H9 (cell line): ENCODE data around the gene RASGEF1C. TPM values are rescaled to one million over a fixed set of nuclear protein-coding genes. Genes with fewer than 3 reads are reported as not detected.

Experiments used
- DNase-seq: peaks from one replicate; pipeline ENCODE4 v3.0.0-alpha.2; 2017
- H2AFZ ChIP-seq: one replicate; pipeline ENCODE4 v1.6.1; 2013; ENCODE audit warnings: mild to moderate bottlenecking, low read length, control low read depth, moderate library complexity
- H2AK5ac ChIP-seq: 2 replicates; pipeline ENCODE4 v1.6.1; 2013; ENCODE audit warnings: low read length, control low read depth, mixed read lengths; ENCODE audit not compliant: insufficient read length
- H2BK120ac ChIP-seq: one replicate; pipeline ENCODE4 v1.6.1; 2013; ENCODE audit warnings: low read depth, mild to moderate bottlenecking, low read length, control low read depth, inconsistent platforms; ENCODE audit not compliant: poor library complexity, severe bottlenecking
- H2BK12ac ChIP-seq: 2 replicates; pipeline ENCODE4 v1.6.1; 2013; ENCODE audit warnings: low read length, control low read depth, mixed read lengths, low read depth; ENCODE audit not compliant: insufficient read length
- H2BK15ac ChIP-seq: 2 replicates; pipeline ENCODE4 v1.6.1; 2013; ENCODE audit warnings: low read depth, low read length, control low read depth
- H2BK20ac ChIP-seq: one replicate; pipeline ENCODE4 v1.6.1; 2013; ENCODE audit warnings: low read depth, mild to moderate bottlenecking, low read length, control low read depth, inconsistent platforms; ENCODE audit not compliant: poor library complexity, severe bottlenecking
- H2BK5ac ChIP-seq: 2 replicates; pipeline ENCODE4 v1.6.1; 2013; ENCODE audit warnings: low read length, control low read depth, mixed read lengths; ENCODE audit not compliant: insufficient read length
- H3K14ac ChIP-seq: 2 replicates; pipeline ENCODE4 v1.6.1; 2013; ENCODE audit warnings: low read length, control low read depth; ENCODE audit not compliant: insufficient read depth
- H3K18ac ChIP-seq: 2 replicates; pipeline ENCODE4 v1.6.1; 2013; ENCODE audit warnings: low read depth, mild to moderate bottlenecking, mixed read lengths, low read length, control low read depth; ENCODE audit not compliant: insufficient read length
- H3K23ac ChIP-seq: 2 replicates; pipeline ENCODE4 v1.6.1; 2013; ENCODE audit warnings: low read length, control low read depth, mixed read lengths, low read depth; ENCODE audit not compliant: insufficient read length
- H3K23me2 ChIP-seq: 2 replicates; pipeline ENCODE4 v1.6.1; 2013; ENCODE audit warnings: low read depth, mild to moderate bottlenecking, mixed read lengths, low read length, control low read depth; ENCODE audit not compliant: insufficient read length, poor library complexity, severe bottlenecking
- H3K27ac ChIP-seq: 2 replicates; pipeline ENCODE4 v1.5.1; 2013; ENCODE audit warnings: low read length, control low read depth, mixed read lengths, low read depth; ENCODE audit not compliant: insufficient read length
- H3K27me3 ChIP-seq: 2 replicates; pipeline ENCODE4 v1.6.1; 2013; ENCODE audit warnings: low read length, control low read depth, inconsistent platforms; ENCODE audit not compliant: insufficient read depth
- H3K4ac ChIP-seq: 2 replicates; pipeline ENCODE4 v1.6.1; 2013; ENCODE audit warnings: low read depth, mild to moderate bottlenecking, control low read depth, inconsistent platforms, low read length, moderate library complexity
- H3K4me1 ChIP-seq: 2 replicates; pipeline ENCODE4 v1.6.1; 2013; ENCODE audit warnings: low read length, control low read depth, inconsistent platforms; ENCODE audit not compliant: insufficient read depth
- H3K4me2 ChIP-seq: 2 replicates; pipeline ENCODE4 v1.6.1; 2013; ENCODE audit warnings: low read length, control low read depth, mixed read lengths; ENCODE audit not compliant: insufficient read length, insufficient read depth
- H3K56ac ChIP-seq: 2 replicates; pipeline ENCODE4 v1.6.1; 2013; ENCODE audit warnings: low read depth, mild to moderate bottlenecking, mixed read lengths, low read length, control low read depth; ENCODE audit not compliant: insufficient read length
- H3K79me1 ChIP-seq: 2 replicates; pipeline ENCODE4 v1.6.1; 2013; ENCODE audit warnings: low read depth, mild to moderate bottlenecking, moderate library complexity, low read length, control low read depth, inconsistent platforms; ENCODE audit not compliant: insufficient read depth, poor library complexity, severe bottlenecking
- H3K79me2 ChIP-seq: 2 replicates; pipeline ENCODE4 v1.6.1; 2013; ENCODE audit warnings: low read length, control low read depth, inconsistent platforms; ENCODE audit not compliant: insufficient read depth
- H3K9ac ChIP-seq: 2 replicates; pipeline ENCODE4 v1.6.1; 2013; ENCODE audit warnings: low read length, control low read depth, mixed read lengths; ENCODE audit not compliant: insufficient read length; ENCODE audit errors: extremely low read depth
- H3K9me3 ChIP-seq: one replicate; pipeline ENCODE4 v1.6.1; 2013; ENCODE audit warnings: low read depth, low read length, inconsistent platforms; ENCODE audit not compliant: control insufficient read depth
- H3T11ph ChIP-seq: one replicate; pipeline ENCODE4 v1.6.1; 2013; ENCODE audit warnings: mild to moderate bottlenecking, low read length, control low read depth, inconsistent platforms
- H4K20me1 ChIP-seq: one replicate; pipeline ENCODE4 v1.6.1; 2013; ENCODE audit not compliant: control insufficient read depth, insufficient read length, insufficient read depth
- H4K5ac ChIP-seq: 2 replicates; pipeline ENCODE4 v1.6.1; 2013; ENCODE audit warnings: low read depth, mild to moderate bottlenecking, mixed read lengths, low read length, control low read depth; ENCODE audit not compliant: insufficient read length
- H4K8ac ChIP-seq: replicated peaks from 2 replicates; pipeline ENCODE4 v1.6.1; 2013; ENCODE audit warnings: low read length, control low read depth, mixed read lengths, low read depth; ENCODE audit not compliant: insufficient read length
- H4K91ac ChIP-seq: 2 replicates; pipeline ENCODE4 v1.6.1; 2013; ENCODE audit warnings: low read depth, mild to moderate bottlenecking, moderate library complexity, mixed read lengths, low read length, control low read depth; ENCODE audit not compliant: insufficient read length
- H3K27ac Mint-ChIP-seq, 3 experiments: 2 replicates in 2 of 3; 3 replicates in 1 of 3; pipeline ENCODE4 v1.8.0; 2020 to 2021; ENCODE audit warnings: mixed read lengths in 3 of 3, mild to moderate bottlenecking in 1 of 3, moderate library complexity in 1 of 3
- H3K27me3 Mint-ChIP-seq: 2 replicates; pipeline ENCODE4 v1.8.0; 2021; ENCODE audit warnings: low read depth, mild to moderate bottlenecking, moderate library complexity, mixed read lengths
- H3K36me3 Mint-ChIP-seq, 3 experiments: 2 replicates in 2 of 3; 3 replicates in 1 of 3; pipeline ENCODE4 v1.8.0; 2020 to 2021; ENCODE audit warnings: low read depth in 3 of 3, mixed read lengths in 3 of 3; ENCODE audit not compliant: insufficient read depth in 1 of 3
- H3K4me1 Mint-ChIP-seq, 2 experiments: 2 replicates each; pipeline ENCODE4 v1.8.0; 2020; ENCODE audit warnings: mixed read lengths in 2 of 2
- H3K4me3 Mint-ChIP-seq, 2 experiments: 2 replicates in 1 of 2; 3 replicates in 1 of 2; pipeline ENCODE4 v1.8.0; 2020 to 2021; ENCODE audit warnings: mild to moderate bottlenecking in 2 of 2, mixed read lengths in 2 of 2, moderate library complexity in 1 of 2
- H3K9me3 Mint-ChIP-seq, 2 experiments: 2 replicates in 1 of 2; 3 replicates in 1 of 2; pipeline ENCODE4 v1.8.0; 2020; ENCODE audit warnings: mild to moderate bottlenecking in 2 of 2, mixed read lengths in 2 of 2, moderate library complexity in 1 of 2
- CTCF ChIP-seq: fragments of 200-600 bp; sonication (generic); conservative IDR thresholded peaks from 3 replicates; pipeline ENCODE4 v1.8.0; 2021; ENCODE audit warnings: antibody characterized with exemption, mild to moderate bottlenecking
- WGBS: extraction: QIAGEN DNeasy Blood & Tissue Kit; methylation state at CpG from one replicate; pipeline ENCODE4 v1.1.7; 2013; ENCODE audit warnings: missing lambda C conversion rate, low lambda C conversion rate, mixed read lengths; ENCODE audit not compliant: insufficient read length; ENCODE audit errors: extremely low coverage; 5-methylcytosine and 5-hydroxymethylcytosine counted together
- total RNA-seq: library from RNA; stranded (reverse); gene quantifications from 2 replicates; pipeline ENCODE4 v1.2.1, GENCODE V29; 2021

The RASGEF1C gene
- total RNA-seq, 1 experiment from 2014 or later = 0.83 TPM

GRCh38 chr5:180103487-180104167 is 105.4 kb downstream of the RASGEF1C start:
- Mint-ChIP-seq H3K27me3 (peaks cover 3% of the 10 kb centered on the region; the same call in 1 of the 2 replicates), H3K9me3 (peaks cover 23 to 33% of the 10 kb centered on the region in 2 experiments), H3K27ac (no peak overlapping the region), H3K4me3 (no peak overlapping the region), H3K36me3 (peaks cover 13 to 18% (median 15%) of the 10 kb centered on the region in 3 experiments), H3K4me1 (no peaks in the 10 kb centered on the region)
- no peak overlapping the region for H3T11ph ChIP-seq
- no peak overlapping the region for H3K56ac ChIP-seq
- H4K20me1 ChIP-seq = no peaks in the 10 kb centered on the region
- no peak overlapping the region for H3K27ac ChIP-seq
- H3K79me2 ChIP-seq = no peaks in the 10 kb centered on the region
- no CpG with 5 or more reads among the region's 6 CpGs for WGBS
- no peak overlapping the region for H2BK20ac ChIP-seq
- no peaks in the 10 kb centered on the region for H3K27me3 ChIP-seq
- H2BK12ac ChIP-seq = no peak overlapping the region
- H2AFZ ChIP-seq = no peak overlapping the region
- no peak overlapping the region for H3K9ac ChIP-seq
- no peaks in the 10 kb centered on the region for H3K79me1 ChIP-seq
- H2AK5ac ChIP-seq = no peak overlapping the region
- H3K9me3 ChIP-seq = no peaks in the 10 kb centered on the region
- no peak overlapping the region for H2BK15ac ChIP-seq
- TF ChIP-seq CTCF = no peak
- no peak overlapping the region for H4K8ac ChIP-seq
- H3K23me2 ChIP-seq = no peaks in the 10 kb centered on the region
- H4K91ac ChIP-seq = no peak overlapping the region
- H2BK5ac ChIP-seq = no peak overlapping the region
- no peaks in the 10 kb centered on the region for H3K4me1 ChIP-seq
- no peak for DNase-seq
- H3K18ac ChIP-seq = no peak overlapping the region
- H2BK120ac ChIP-seq = no peak overlapping the region
- H4K5ac ChIP-seq = no peak overlapping the region
- no peak overlapping the region for H3K14ac ChIP-seq
- no peak overlapping the region for H3K4me2 ChIP-seq
- no peak overlapping the region for H3K4ac ChIP-seq
- H3K23ac ChIP-seq = no peak overlapping the region
